Measurements from ENCODE around the gene FSTL1. TPM values are rescaled to one million over a fixed set of nuclear protein-coding genes. Genes with fewer than 3 reads are reported as not detected.

FSTL1 gene
- total RNA-seq, 1 donor from 2014 or later, result 790 TPM

- TF ChIP-seq CTCF (IDR thresholded peaks at IDR 0.05), result no peak
- Histone ChIP-seq H3K4me1 (peaks cover 7 to 26% of the 10 kb centered on the region in 2 donors), H3K27me3 (no peaks in the 10 kb centered on the region), H3K36me3 (no peaks in the 10 kb centered on the region), H3K4me3 (no peak overlapping the region), H3K9me3 (peaks cover 0 to 13% of the 10 kb centered on the region in 2 donors), H3K27ac (peak overlapping the region; percentile 75)
- DNase-seq (ENCODE audit: low spot score in 2 of 2), result no peak
- intact Hi-C loops (cut with DNase I), result loop anchor here (2.0 kb wide), 3 partner anchors 25 to 69 kb away; no protein-coding TSS in a partner anchor
These were observed 45.0 kb upstream of the FSTL1 start for GRCh38 chr3:120495809-120496208.

- H3K27ac ChIP-seq, result no peak overlapping the region
- H3K4me1 ChIP-seq, result peaks cover 7 to 9% of the 10 kb centered on the region in 2 donors
- no peak overlapping the region for H3K4me3 ChIP-seq
- TF ChIP-seq CTCF (IDR thresholded peaks at IDR 0.05), result no peak
- DNase-seq (ENCODE audit: low spot score in 2 of 2), result no peak
- peaks cover 0 to 13% of the 10 kb centered on the region in 2 donors for H3K9me3 ChIP-seq
- intact Hi-C loops (cut with DNase I), result no loop called here
- H3K27me3 ChIP-seq, result no peaks in the 10 kb centered on the region
- H3K36me3 ChIP-seq, result no peaks in the 10 kb centered on the region
These were observed 41.3 kb upstream of the FSTL1 start for GRCh38 chr3:120492103-120492502.

GRCh38 chr3:120489421-120489820 is 38.6 kb upstream of the FSTL1 start:
- no peak for TF ChIP-seq CTCF (IDR thresholded peaks at IDR 0.05)
- Histone ChIP-seq H3K9me3 (no peaks in the 10 kb centered on the region), H3K27ac (no peak overlapping the region), H3K36me3 (no peaks in the 10 kb centered on the region), H3K27me3 (no peaks in the 10 kb centered on the region), H3K4me1 (peaks cover 0 to 3% of the 10 kb centered on the region in 2 donors), H3K4me3 (no peak overlapping the region)
- DNase-seq (ENCODE audit: low spot score in 2 of 2), result no peak
- intact Hi-C loops (cut with DNase I), result no loop called here

- Histone ChIP-seq H3K27ac (peak overlapping the region; percentile 4 to 12), H3K9me3 (no peaks in the 10 kb centered on the region), H3K36me3 (no peaks in the 10 kb centered on the region), H3K4me3 (no peak overlapping the region), H3K27me3 (no peaks in the 10 kb centered on the region), H3K4me1 (peaks cover 0 to 3% of the 10 kb centered on the region in 2 donors)
- intact Hi-C loops (cut with DNase I), result no loop called here
- no peak for TF ChIP-seq CTCF (IDR thresholded peaks at IDR 0.05)
- DNase-seq (ENCODE audit: low spot score in 2 of 2), result no peak
These were observed 37.5 kb upstream of the FSTL1 start for GRCh38 chr3:120488296-120488695.

- no peaks in the 10 kb centered on the region for H3K27me3 ChIP-seq
- H3K9me3 ChIP-seq, result no peaks in the 10 kb centered on the region
- TF ChIP-seq CTCF (IDR thresholded peaks at IDR 0.05), result no peak
- peaks cover 0 to 3% of the 10 kb centered on the region in 2 donors for H3K4me1 ChIP-seq
- peak overlapping the region; percentile 4 to 29 for H3K27ac ChIP-seq
- H3K36me3 ChIP-seq, result no peaks in the 10 kb centered on the region
- no peak overlapping the region for H3K4me3 ChIP-seq
- no peak for DNase-seq (ENCODE audit: low spot score in 2 of 2)
- intact Hi-C loops (cut with DNase I), result no loop called here
These were observed 36.4 kb upstream of the FSTL1 start for GRCh38 chr3:120487191-120487650.

GRCh38 chr3:120481081-120481480 is 30.3 kb upstream of the FSTL1 start:
- Histone ChIP-seq H3K36me3 (no peaks in the 10 kb centered on the region), H3K4me1 (no peaks in the 10 kb centered on the region), H3K4me3 (no peak overlapping the region), H3K27ac (no peak overlapping the region), H3K9me3 (no peaks in the 10 kb centered on the region), H3K27me3 (no peaks in the 10 kb centered on the region)
- DNase-seq (ENCODE audit: low spot score in 2 of 2), result no peak
- TF ChIP-seq CTCF (IDR thresholded peaks at IDR 0.05), result no peak
- intact Hi-C loops (cut with DNase I), result no loop called here
